OCI-LY1 (cell line): ENCODE data around the gene NIPSNAP2.

ENCODE experiments used
- CTCF ChIP-seq: fragments of 200-600 bp; sonication (generic), shearing (Covaris generic); IDR thresholded peaks from 2 replicates; pipeline ENCODE4 v1.5.1; 2017; ENCODE audit warnings: mild to moderate bottlenecking, antibody characterized with exemption, low read length, moderate library complexity, mixed read lengths
- EZH2 ChIP-seq: fragments of 200-600 bp; sonication (generic), shearing (Covaris generic); IDR thresholded peaks from 2 replicates; pipeline ENCODE4 v1.8.0; 2017; ENCODE audit warnings: borderline replicate concordance, mixed run types, mild to moderate bottlenecking, antibody characterized with exemption, low read length, moderate library complexity, mixed read lengths

DNA sequence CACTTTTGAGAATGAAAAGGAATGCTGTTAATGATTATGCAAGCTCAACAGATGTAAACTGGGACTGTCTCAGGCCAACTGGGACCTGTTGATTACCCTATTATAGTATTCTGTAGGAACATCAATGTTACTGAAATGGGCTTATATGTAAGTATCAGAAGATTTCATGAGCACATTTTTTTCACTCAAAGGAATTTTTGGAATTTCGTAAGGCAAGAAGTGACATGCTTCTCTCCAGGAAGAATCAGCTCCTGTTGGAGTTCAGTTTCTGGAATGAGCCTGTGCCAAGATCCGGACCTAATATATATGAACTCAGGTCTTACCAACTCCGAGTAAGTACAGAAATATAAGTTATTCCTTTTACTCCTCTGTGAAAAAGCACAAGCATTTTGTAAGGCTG is 19.2 kb downstream of the NIPSNAP2 start:
- TF ChIP-seq CTCF (no peak), EZH2 (no peak)
